Measurements from ENCODE around the gene EDDM13.
A peak's percentile ranks its signal among the peaks of the same experiment; 100 is the strongest.
"Not testable (repeated sequence)": the region's sequence is repeated elsewhere in the genome, so short reads cannot be mapped to it uniquely, and the experiment has no call there.

Gene EDDM13

GRCh38 chr19:56321254-56321988 is 48.9 kb downstream of the EDDM13 start:
- no peak for DNase-seq (ENCODE audit: low read depth in 2 of 2)

GRCh38 chr19:56321989-56322440 is 49.5 kb downstream of the EDDM13 start:
- no peak for DNase-seq (ENCODE audit: low read depth in 2 of 2)

- DNase-seq (ENCODE audit: low read depth in 2 of 2): no peak
These were observed 51.9 kb downstream of the EDDM13 start for GRCh38 chr19:56324436-56324835.

- DNase-seq (ENCODE audit: low read depth in 2 of 2): no peak
These were observed 60.1 kb downstream of the EDDM13 start for GRCh38 chr19:56332695-56333094.

- no peak for DNase-seq (ENCODE audit: low read depth in 2 of 2)
These were observed 61.0 kb downstream of the EDDM13 start for GRCh38 chr19:56333506-56333905.

- not testable (repeated sequence) for DNase-seq (ENCODE audit: low read depth in 2 of 2)
These were observed 62.8 kb downstream of the EDDM13 start for GRCh38 chr19:56335371-56335770.

- not testable (repeated sequence) for DNase-seq (ENCODE audit: low read depth in 2 of 2)
These were observed 64.5 kb downstream of the EDDM13 start for GRCh38 chr19:56337077-56337476.

- DNase-seq (ENCODE audit: low read depth in 2 of 2): not testable (repeated sequence)
These were observed 66.5 kb downstream of the EDDM13 start for GRCh38 chr19:56339031-56339430.

GRCh38 chr19:56341948-56342347 is 69.4 kb downstream of the EDDM13 start:
- DNase-seq (ENCODE audit: low read depth in 2 of 2): no peak

GRCh38 chr19:56347163-56347778 is 74.7 kb downstream of the EDDM13 start:
- no peak for DNase-seq (ENCODE audit: low read depth in 2 of 2)

- no peak for DNase-seq (ENCODE audit: low read depth in 2 of 2)
These were observed 75.8 kb downstream of the EDDM13 start for GRCh38 chr19:56348289-56348877.

- DNase-seq (ENCODE audit: low read depth in 2 of 2): peak; percentile 4 to 41
These were observed 78.0 kb downstream of the EDDM13 start for GRCh38 chr19:56350416-56351045.

GRCh38 chr19:56351208-56351607 is 78.7 kb downstream of the EDDM13 start:
- DNase-seq (ENCODE audit: low read depth in 2 of 2): no peak

- DNase-seq (ENCODE audit: low read depth in 2 of 2): no peak
These were observed 83.0 kb downstream of the EDDM13 start for GRCh38 chr19:56355517-56355916.

- DNase-seq (ENCODE audit: low read depth in 2 of 2): no peak
These were observed 84.4 kb downstream of the EDDM13 start for GRCh38 chr19:56356944-56357343.
